T-helper 22 cell (primary cell): ENCODE results near the gene PHF13.
"Not testable (repeated sequence)": the region's sequence is repeated elsewhere in the genome, so short reads cannot be mapped to it uniquely, and the experiment has no call there.

Experiments used
- DNase-seq: peaks from one replicate; pipeline ENCODE4 v3.0.0-alpha.2; 2020; ENCODE audit warnings: low read depth

The PHF13 gene

DNA sequence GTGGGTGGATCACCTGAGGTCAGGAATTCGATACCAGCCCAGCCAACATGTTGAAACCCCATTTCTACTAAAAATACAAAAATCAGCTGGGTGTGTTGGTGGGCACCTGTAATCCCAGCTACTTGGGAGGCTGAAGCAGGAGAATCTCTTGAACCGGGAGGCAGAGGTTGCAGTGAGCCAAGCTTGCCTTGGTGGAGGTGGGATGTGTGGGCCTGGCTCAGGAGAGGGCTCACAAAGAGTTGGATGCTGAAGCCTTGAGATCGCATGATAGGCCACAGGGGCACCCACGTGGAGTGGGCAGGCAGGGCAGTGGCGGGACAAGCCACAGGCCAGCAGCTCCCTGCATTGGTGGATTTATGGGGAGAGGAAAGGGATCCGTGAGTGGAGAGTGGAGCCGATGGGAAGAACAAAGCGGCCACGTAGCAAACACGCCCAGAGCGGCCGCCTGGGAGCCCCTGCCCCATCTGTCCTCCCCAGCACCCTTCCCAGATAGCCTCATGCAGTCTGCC lies 15.5 kb downstream of the PHF13 start:
- no peak for DNase-seq

GRCh38 chr1:6630027-6630426 lies 16.5 kb downstream of the PHF13 start:
- no peak for DNase-seq

GRCh38 chr1:6631058-6631457 lies 17.5 kb downstream of the PHF13 start:
- DNase-seq = no peak

GRCh38 chr1:6632588-6633514 lies 19.3 kb downstream of the PHF13 start:
- DNase-seq = no peak

- DNase-seq = no peak
These were observed 21.0 kb downstream of the PHF13 start for GRCh38 chr1:6634371-6635052.

- no peak for DNase-seq
These were observed 21.8 kb downstream of the PHF13 start for GRCh38 chr1:6635161-6635909.

- DNase-seq = no peak
These were observed 22.6 kb downstream of the PHF13 start for GRCh38 chr1:6635910-6636760.

- not testable (repeated sequence) for DNase-seq
These were observed 23.2 kb downstream of the PHF13 start for GRCh38 chr1:6636778-6637177.

DNA sequence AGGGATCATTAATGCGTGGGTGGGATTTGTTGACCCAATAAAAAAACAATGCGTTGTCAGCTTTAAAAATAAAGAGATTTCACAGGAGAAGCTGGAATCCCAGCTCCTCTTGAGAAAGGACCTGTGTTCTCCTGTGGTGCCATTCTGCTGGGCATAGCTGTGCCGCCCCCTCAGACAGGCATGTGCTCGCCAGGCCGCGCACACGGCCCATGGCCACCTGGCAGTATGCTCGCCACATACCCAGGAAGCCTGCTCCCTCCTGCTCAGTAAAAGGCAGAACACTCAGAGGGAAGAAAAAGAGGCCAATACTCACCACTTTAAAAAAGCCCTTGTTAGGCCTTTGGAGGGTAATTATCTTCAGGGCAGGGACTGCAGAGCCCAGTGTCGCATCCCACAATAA lies 24.2 kb downstream of the PHF13 start:
- DNase-seq = no peak

- no peak for DNase-seq
These were observed 24.7 kb downstream of the PHF13 start for GRCh38 chr1:6638226-6638625.

- not testable (repeated sequence) for DNase-seq
These were observed 27.3 kb downstream of the PHF13 start for GRCh38 chr1:6640867-6641266.

- no peak for DNase-seq
These were observed 31.5 kb downstream of the PHF13 start for GRCh38 chr1:6645018-6645417.

GRCh38 chr1:6646499-6647148 lies 33.1 kb downstream of the PHF13 start:
- DNase-seq = no peak

DNA sequence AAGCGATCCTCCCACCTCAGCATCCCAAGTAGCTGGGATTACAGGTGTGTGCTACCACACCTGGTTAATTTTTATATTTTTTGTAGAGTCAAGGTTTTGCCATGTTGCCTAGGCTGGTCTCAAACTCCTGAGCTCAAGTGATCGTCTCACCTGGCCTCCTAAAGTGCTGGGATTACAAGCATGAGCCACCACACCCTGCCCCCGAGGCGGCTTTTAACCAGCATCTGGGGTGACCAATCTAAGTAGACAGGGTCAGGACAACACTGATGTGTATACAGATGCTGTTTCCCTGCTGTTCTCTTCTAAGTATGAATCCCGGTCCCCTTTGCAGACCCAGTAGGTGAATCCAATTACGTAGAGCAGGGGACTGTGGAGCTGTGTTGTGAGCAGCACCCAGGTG lies 35.0 kb downstream of the PHF13 start:
- DNase-seq = no peak

- no peak for DNase-seq
These were observed 38.4 kb downstream of the PHF13 start for GRCh38 chr1:6651909-6652308.

GRCh38 chr1:6652986-6653385 lies 39.5 kb downstream of the PHF13 start:
- no peak for DNase-seq

DNA sequence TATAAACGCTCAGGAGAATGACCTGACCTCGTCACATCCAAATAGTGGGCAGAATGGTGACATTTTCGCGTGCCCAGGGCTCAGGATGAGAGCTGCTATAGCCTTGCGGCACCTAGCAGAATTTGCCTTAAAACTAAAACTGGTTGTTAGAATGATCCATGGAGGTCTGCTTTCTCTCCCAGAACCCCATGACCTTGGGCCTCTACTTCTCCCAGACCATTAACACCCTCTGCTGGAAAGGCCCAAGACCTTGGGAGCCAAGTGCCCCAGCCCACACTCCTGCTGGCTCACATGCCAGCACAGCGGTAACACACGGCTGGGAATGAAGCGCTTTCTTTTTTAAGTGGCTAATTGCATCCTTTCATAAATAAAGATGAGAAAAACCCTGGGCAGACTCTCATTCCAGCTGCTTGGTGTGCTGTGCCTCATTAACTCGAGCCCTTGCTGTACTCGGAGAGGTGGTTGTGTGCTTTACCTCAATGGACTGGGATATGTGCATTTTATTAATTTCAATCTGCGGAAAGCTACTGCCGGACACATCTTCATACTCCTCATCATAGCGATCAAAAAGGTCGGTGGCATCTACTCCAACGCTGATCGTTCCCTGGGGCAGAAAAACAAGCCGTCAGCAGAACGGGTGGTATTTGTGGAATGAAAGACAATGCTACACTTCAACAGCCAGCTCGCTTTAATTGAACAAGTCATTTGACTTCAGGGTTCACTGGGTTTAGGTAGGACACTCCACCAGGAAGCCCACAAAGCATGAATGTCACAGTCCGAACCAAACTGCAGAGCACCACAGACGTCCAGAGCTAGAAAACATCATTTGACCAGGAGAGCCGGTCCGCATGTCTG lies 40.1 kb downstream of the PHF13 start:
- DNase-seq = no peak

- no peak for DNase-seq
These were observed 43.6 kb downstream of the PHF13 start for GRCh38 chr1:6657138-6657537.

- no peak for DNase-seq
These were observed 45.0 kb downstream of the PHF13 start for GRCh38 chr1:6658359-6659060.
